IPS-20b (cell line): ENCODE measurements around the gene SAP30BP.

ENCODE experiments used
- H3K27ac ChIP-seq: one replicate; pipeline ENCODE4 v1.5.1; 2013; ENCODE audit warnings: low read length
- H3K27me3 ChIP-seq: 2 replicates; pipeline ENCODE4 v1.6.1; 2013; ENCODE audit warnings: mild to moderate bottlenecking, low read length, inconsistent platforms; ENCODE audit not compliant: insufficient read depth
- H3K36me3 ChIP-seq: 2 replicates; pipeline ENCODE4 v1.6.1; 2013; ENCODE audit warnings: low read depth, mild to moderate bottlenecking, inconsistent platforms, low read length, moderate library complexity; ENCODE audit not compliant: insufficient read depth
- H3K4me1 ChIP-seq: 2 replicates; pipeline ENCODE4 v1.6.1; 2013; ENCODE audit warnings: mild to moderate bottlenecking, control low read depth, inconsistent platforms, low read length, moderate library complexity; ENCODE audit not compliant: insufficient read depth
- H3K4me3 ChIP-seq: 2 replicates; pipeline ENCODE4 v1.5.1; 2013; ENCODE audit warnings: mild to moderate bottlenecking, low read length, inconsistent platforms
- H3K9ac ChIP-seq: 2 replicates; pipeline ENCODE4 v1.6.1; 2013; ENCODE audit warnings: low read depth, mild to moderate bottlenecking, inconsistent platforms, low read length, moderate library complexity
- H3K9me3 ChIP-seq: 2 replicates; pipeline ENCODE4 v1.6.1; 2013; ENCODE audit warnings: mild to moderate bottlenecking, low read depth, low read length, inconsistent platforms; ENCODE audit not compliant: insufficient read depth

Gene SAP30BP

GRCh38 chr17:75704963-75705875 is 38.1 kb downstream of the SAP30BP start:
- H3K27me3 ChIP-seq = no peaks in the 10 kb centered on the region
- no peak overlapping the region for H3K4me3 ChIP-seq
- H3K9me3 ChIP-seq = no peaks in the 10 kb centered on the region
- peaks cover 82% of the 10 kb centered on the region for H3K36me3 ChIP-seq
- H3K9ac ChIP-seq = no peak overlapping the region
- H3K4me1 ChIP-seq = no peaks in the 10 kb centered on the region
- no peak overlapping the region for H3K27ac ChIP-seq

GRCh38 chr17:75706042-75706728 is 39.0 kb downstream of the SAP30BP start:
- H3K4me3 ChIP-seq = no peak overlapping the region
- no peak overlapping the region for H3K27ac ChIP-seq
- no peak overlapping the region for H3K9ac ChIP-seq
- H3K4me1 ChIP-seq = no peaks in the 10 kb centered on the region
- H3K27me3 ChIP-seq = no peaks in the 10 kb centered on the region
- peaks cover 73% of the 10 kb centered on the region for H3K36me3 ChIP-seq
- H3K9me3 ChIP-seq = no peaks in the 10 kb centered on the region

GRCh38 chr17:75707079-75707571 is 40.0 kb downstream of the SAP30BP start:
- Histone ChIP-seq H3K36me3 (peaks cover 63% of the 10 kb centered on the region), H3K4me1 (no peaks in the 10 kb centered on the region), H3K9me3 (no peaks in the 10 kb centered on the region), H3K27me3 (no peaks in the 10 kb centered on the region), H3K4me3 (no peak overlapping the region), H3K9ac (no peak overlapping the region), H3K27ac (no peak overlapping the region)

DNA sequence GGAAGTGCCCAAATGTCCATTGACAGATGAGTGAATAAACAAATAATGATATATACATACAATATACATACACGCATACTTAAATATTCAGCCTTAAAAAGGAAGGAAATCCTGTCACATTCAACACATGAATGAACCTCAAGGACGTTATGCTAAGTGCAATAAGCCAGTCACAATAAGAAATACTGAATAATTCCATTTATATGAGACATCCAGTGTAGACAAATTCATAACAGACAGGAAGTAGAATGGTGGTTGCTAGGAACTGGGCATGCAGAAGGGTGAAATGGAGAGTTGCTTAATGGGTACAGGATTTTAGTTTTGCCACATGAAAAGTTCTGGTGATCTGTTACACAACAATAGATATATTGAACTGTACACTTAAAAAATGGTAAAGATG is 45.3 kb downstream of the SAP30BP start:
- Histone ChIP-seq H3K27me3 (no peaks in the 10 kb centered on the region), H3K36me3 (peaks cover 11% of the 10 kb centered on the region), H3K4me1 (no peaks in the 10 kb centered on the region), H3K4me3 (no peak overlapping the region), H3K9me3 (no peaks in the 10 kb centered on the region), H3K27ac (no peak overlapping the region), H3K9ac (no peak overlapping the region)

DNA sequence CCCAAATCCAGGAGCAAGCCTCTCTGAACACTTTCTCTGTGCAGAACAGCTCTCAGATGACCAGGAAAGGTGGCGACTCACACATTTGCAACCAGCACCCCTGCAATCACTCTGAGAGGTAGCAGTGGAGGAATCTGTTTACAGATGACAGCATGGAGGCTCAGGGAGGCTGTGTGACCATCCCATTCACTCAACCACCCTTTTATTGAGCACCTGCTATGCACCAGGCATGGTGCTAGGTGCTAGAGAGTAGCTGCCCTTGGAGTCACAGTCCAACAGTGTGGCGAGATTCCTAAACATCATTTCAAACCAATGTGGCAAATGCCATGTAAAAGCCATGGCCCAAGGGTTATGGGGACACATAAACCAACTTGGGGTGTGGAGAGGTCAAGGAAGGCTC is 52.6 kb downstream of the SAP30BP start:
- H3K4me3 ChIP-seq = no peak overlapping the region
- no peak overlapping the region for H3K27ac ChIP-seq
- no peaks in the 10 kb centered on the region for H3K4me1 ChIP-seq
- H3K9me3 ChIP-seq = no peaks in the 10 kb centered on the region
- H3K9ac ChIP-seq = no peak overlapping the region
- no peaks in the 10 kb centered on the region for H3K36me3 ChIP-seq
- peaks cover 41% of the 10 kb centered on the region for H3K27me3 ChIP-seq

DNA sequence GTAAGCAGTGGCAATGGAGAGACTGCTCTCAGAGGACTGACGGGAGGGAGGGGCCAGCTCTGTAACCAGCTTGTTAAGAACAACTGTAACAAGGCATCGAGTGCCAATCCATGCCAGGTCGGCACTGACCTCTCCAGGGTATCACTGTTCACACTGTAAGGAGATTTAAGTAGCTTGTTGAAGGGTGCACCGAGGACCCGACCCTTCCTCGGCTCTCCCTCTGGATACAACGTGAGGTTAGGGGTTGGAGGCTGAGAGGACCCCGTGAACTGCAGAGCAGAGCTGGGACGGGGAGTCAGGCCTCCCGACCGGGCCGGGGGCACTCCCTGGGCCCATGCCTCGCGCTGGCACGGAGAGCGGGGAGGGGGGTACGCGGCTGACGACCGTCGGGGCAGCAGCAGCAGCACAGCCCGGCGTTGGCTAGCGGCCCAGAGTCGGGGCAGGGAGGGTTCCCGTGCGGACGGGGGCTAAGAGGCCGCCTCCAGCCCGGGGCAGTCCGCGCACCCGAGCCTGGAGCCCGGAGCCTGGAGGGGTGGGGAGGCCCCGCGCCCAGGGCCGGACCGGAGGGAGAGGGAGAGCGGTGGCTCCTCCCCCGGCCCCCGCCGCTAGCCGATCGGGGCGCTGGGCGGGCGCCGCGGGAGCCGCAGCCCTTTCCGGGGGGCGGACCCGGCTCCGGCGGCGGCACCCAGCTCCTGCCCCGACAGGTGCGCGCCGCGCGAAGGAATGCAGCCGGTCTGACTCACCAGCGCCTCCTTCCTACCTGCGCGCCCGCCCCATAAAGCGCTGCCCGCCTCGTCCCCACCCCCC is 53.7 kb downstream of the SAP30BP start, which contains the start of gene ITGB4:
ITGB4 (plus strand) TSS at position 804 of the 807 bp plus-strand sequence. CDS start 3,245 bp downstream, outside the sequence.
- peak within 1 kb of the TSS; percentile 32 for H3K9ac ChIP-seq
- no peaks in the 10 kb centered on the region for H3K9me3 ChIP-seq
- H3K36me3 ChIP-seq = no peaks in the 10 kb centered on the region
- no peaks in the 10 kb centered on the region for H3K4me1 ChIP-seq
- H3K27ac ChIP-seq = no peak within 1 kb of the TSS
- H3K27me3 ChIP-seq = peaks cover 41% of the 10 kb centered on the region
- peak within 1 kb of the TSS; percentile 67 for H3K4me3 ChIP-seq

DNA sequence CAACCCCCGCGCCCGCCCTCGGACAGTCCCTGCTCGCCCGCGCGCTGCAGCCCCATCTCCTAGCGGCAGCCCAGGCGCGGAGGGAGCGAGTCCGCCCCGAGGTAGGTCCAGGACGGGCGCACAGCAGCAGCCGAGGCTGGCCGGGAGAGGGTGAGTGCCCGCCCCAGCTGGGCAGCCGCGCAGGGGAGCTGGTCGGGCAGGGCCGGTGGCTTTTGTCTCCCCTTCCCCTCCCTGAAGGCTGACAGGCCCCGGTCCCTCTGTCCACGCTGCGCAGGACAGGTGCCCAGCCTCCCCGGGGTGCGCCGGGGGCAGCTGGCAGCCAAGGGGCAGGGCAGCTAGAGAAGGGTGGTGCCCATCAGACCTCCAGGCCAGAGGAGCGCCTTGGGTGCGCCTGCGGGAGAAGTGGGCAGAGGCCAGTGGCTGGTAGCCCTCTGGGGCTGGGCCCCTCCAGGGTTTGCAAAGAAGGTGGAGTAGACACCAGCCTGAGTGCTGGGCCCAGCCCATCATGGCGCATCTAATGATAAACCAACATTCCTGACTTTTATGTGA is 54.4 kb downstream of the SAP30BP start:
- H3K27ac ChIP-seq = no peak overlapping the region
- H3K4me1 ChIP-seq = no peaks in the 10 kb centered on the region
- peak overlapping the region; percentile 53; the same call in 1 of the 2 replicates for H3K4me3 ChIP-seq
- no peaks in the 10 kb centered on the region for H3K36me3 ChIP-seq
- H3K9ac ChIP-seq = peak overlapping the region; percentile 32
- H3K27me3 ChIP-seq = peaks cover 41% of the 10 kb centered on the region
- no peaks in the 10 kb centered on the region for H3K9me3 ChIP-seq

GRCh38 chr17:75722076-75722475 is 54.9 kb downstream of the SAP30BP start:
- Histone ChIP-seq H3K9me3 (no peaks in the 10 kb centered on the region), H3K4me3 (no peak overlapping the region), H3K27me3 (peaks cover 41% of the 10 kb centered on the region), H3K4me1 (no peaks in the 10 kb centered on the region), H3K9ac (no peak overlapping the region), H3K36me3 (no peaks in the 10 kb centered on the region), H3K27ac (no peak overlapping the region)

GRCh38 chr17:75722542-75723095 is 55.5 kb downstream of the SAP30BP start:
- H3K27me3 ChIP-seq = peaks cover 41% of the 10 kb centered on the region
- H3K9me3 ChIP-seq = no peaks in the 10 kb centered on the region
- H3K9ac ChIP-seq = no peak overlapping the region
- no peaks in the 10 kb centered on the region for H3K4me1 ChIP-seq
- H3K4me3 ChIP-seq = no peak overlapping the region
- no peak overlapping the region for H3K27ac ChIP-seq
- H3K36me3 ChIP-seq = no peaks in the 10 kb centered on the region

- Histone ChIP-seq H3K27me3 (peaks cover 40% of the 10 kb centered on the region), H3K9me3 (no peaks in the 10 kb centered on the region), H3K4me1 (no peaks in the 10 kb centered on the region), H3K9ac (no peak overlapping the region), H3K4me3 (no peak overlapping the region), H3K27ac (no peak overlapping the region), H3K36me3 (no peaks in the 10 kb centered on the region)
Observed at GRCh38 chr17:75723171-75723930, 56.2 kb downstream of the SAP30BP start.
